Measurements from ENCODE around the gene MANBA. TPM values are rescaled to one million over a fixed set of nuclear protein-coding genes. Genes with fewer than 3 reads are reported as not detected.

MANBA gene
- total RNA-seq, 4 donors from 2014 or later, result 27.1 to 37.8 (median 35.1) TPM

- TF ChIP-seq CTCF (IDR thresholded peaks at IDR 0.05), result no peak
- ATAC-seq (ENCODE audit: low FRiP score), result peak; percentile 70
- no peak for DNase-seq (ENCODE audit: low spot score)
Measured at GRCh38 chr4:102642631-102643298, 118.0 kb downstream of the MANBA start.

- no peak for TF ChIP-seq CTCF (IDR thresholded peaks at IDR 0.05)
- ATAC-seq (ENCODE audit: low FRiP score) (no peak), DNase-seq (ENCODE audit: low spot score) (no peak)
Measured at GRCh38 chr4:102641793-102642192, 119.0 kb downstream of the MANBA start.

- no peak for TF ChIP-seq CTCF (IDR thresholded peaks at IDR 0.05)
- no peak for ATAC-seq (ENCODE audit: low FRiP score)
- DNase-seq (ENCODE audit: low spot score), result no peak
Measured at GRCh38 chr4:102640669-102641068, 120.1 kb downstream of the MANBA start.

GRCh38 chr4:102639598-102639997, 121.2 kb downstream of the MANBA start:
- no peak for ATAC-seq (ENCODE audit: low FRiP score)
- no peak for TF ChIP-seq CTCF (IDR thresholded peaks at IDR 0.05)
- no peak for DNase-seq (ENCODE audit: low spot score)

GRCh38 chr4:102638621-102639020, 122.1 kb downstream of the MANBA start:
- no peak for DNase-seq (ENCODE audit: low spot score)
- ATAC-seq (ENCODE audit: low FRiP score), result no peak
- TF ChIP-seq CTCF (IDR thresholded peaks at IDR 0.05), result no peak

GRCh38 chr4:102637391-102637790, 123.4 kb downstream of the MANBA start:
- ATAC-seq (ENCODE audit: low FRiP score), result no peak
- no peak for TF ChIP-seq CTCF (IDR thresholded peaks at IDR 0.05)
- DNase-seq (ENCODE audit: low spot score), result no peak

GRCh38 chr4:102633100-102633499, 127.7 kb downstream of the MANBA start:
- no peak for DNase-seq (ENCODE audit: low spot score)
- TF ChIP-seq CTCF (IDR thresholded peaks at IDR 0.05), result no peak
- no peak for ATAC-seq (ENCODE audit: low FRiP score)

Data from omental fat pad (tissue), 4 donors.